Activated CD8-positive, alpha-beta memory T cell treated with anti-CD3 and anti-CD28 coated beads, Interleukin-2, amount 10 ng/mL, durations not matched to agents 7 days and 5 days (primary cell): ENCODE data around the gene COL21A1. TPM values are rescaled to one million over a fixed set of nuclear protein-coding genes. Genes with fewer than 3 reads are reported as not detected.
"Not testable (repeated sequence)": the region's sequence is repeated elsewhere in the genome, so short reads cannot be mapped to it uniquely, and the experiment has no call there.

Source experiments
- ATAC-seq: fragments of 150-1000 bp; cut with Tn5 transposase; one replicate; pipeline ENCODE4 v1.10.0; 2021; ENCODE audit warnings: moderate library complexity
- CTCF ChIA-PET: fragments of 350-600 bp; sonication (Branson Sonifier 250); formaldehyde crosslinking; loops from one replicate; lab custom pipeline; 2021; ENCODE audit warnings: antibody characterized with exemption; lab: Charles Lee
- DNase-seq: peaks from one replicate; pipeline ENCODE4 v3.0.0-alpha.2; 2020
- H3K27ac Mint-ChIP-seq: one replicate; pipeline ENCODE4 v1.8.0; 2021; ENCODE audit warnings: mild to moderate bottlenecking, mixed read lengths
- H3K27me3 Mint-ChIP-seq: one replicate; pipeline ENCODE4 v1.8.0; 2021; ENCODE audit warnings: mixed read lengths
- H3K36me3 Mint-ChIP-seq: one replicate; pipeline ENCODE4 v1.8.0; 2021; ENCODE audit warnings: mild to moderate bottlenecking, mixed read lengths
- H3K4me1 Mint-ChIP-seq: one replicate; pipeline ENCODE4 v1.8.0; 2021; ENCODE audit warnings: mixed read lengths
- H3K4me3 Mint-ChIP-seq: one replicate; pipeline ENCODE4 v1.8.0; 2021; ENCODE audit warnings: mild to moderate bottlenecking, moderate library complexity, mixed read lengths
- H3K9me3 Mint-ChIP-seq: one replicate; pipeline ENCODE4 v1.8.0; 2022; ENCODE audit warnings: low read depth, mixed read lengths
- total RNA-seq, 2 experiments: library from RNA; stranded (reverse); gene quantifications; one replicate each; pipeline ENCODE4 v1.2.3, GENCODE V29; 2021

Gene COL21A1
- total RNA-seq, 2 experiments from 2014 or later, result not detected

DNA sequence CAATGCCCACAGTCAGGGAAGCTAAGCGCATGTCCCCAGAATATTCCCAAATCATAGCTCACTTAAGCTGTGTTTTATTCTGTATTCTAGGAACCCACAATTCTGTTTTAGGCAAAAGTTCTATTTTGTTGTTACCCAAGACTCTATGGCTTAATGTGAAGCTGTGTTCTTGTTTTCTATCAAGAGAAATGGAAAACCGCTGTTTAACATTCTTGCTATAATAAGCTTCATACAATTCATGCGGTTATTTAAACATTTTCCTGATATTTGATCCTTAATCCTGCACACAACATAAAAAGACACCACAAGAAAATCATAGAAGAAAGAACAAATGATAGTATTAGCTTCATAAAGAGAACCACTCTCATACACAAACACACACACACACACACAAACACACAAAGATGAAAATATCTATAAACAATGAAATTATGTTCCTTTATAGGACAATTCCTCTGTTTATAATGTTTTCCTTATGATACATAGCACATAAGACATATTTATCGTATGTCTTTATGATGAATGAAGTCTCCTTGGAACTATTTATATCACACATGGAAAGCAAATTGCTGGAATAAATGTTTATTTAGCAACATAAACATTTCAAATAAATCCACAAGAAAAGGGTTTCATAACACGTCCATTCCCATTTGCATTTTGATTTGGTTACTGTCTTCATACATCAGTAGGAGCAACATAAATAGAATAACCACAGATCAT, 16.4 kb upstream of the COL21A1 start:
- CTCF ChIA-PET, result no interaction called here
- H3K27me3 Mint-ChIP-seq, result no peaks in the 10 kb centered on the region
- no peak overlapping the region for H3K27ac Mint-ChIP-seq
- DNase-seq (no peak), ATAC-seq (no peak)
- no peaks in the 10 kb centered on the region for H3K36me3 Mint-ChIP-seq
- peaks cover 4% of the 10 kb centered on the region for H3K9me3 Mint-ChIP-seq
- no peak overlapping the region for H3K4me3 Mint-ChIP-seq
- no peaks in the 10 kb centered on the region for H3K4me1 Mint-ChIP-seq

DNA sequence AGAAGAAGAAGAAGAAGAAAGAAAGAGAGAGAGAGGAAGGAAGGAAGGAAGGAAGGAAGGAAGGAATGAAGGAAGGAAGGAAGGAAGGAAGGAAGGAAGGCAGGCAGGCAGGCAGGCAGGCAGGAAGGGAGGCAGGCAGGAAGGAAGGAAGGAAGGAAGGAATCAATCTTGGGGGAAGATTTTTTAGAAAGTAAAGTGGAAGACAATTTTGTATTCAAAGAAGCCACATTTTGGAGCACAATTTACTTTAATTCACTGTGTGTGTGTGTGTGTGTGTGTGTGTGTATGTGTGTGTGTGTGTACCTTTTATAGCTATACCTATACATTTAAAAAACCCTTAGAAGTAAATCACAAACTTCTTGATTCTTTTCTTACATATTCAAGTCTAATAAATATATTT, 13.2 kb upstream of the COL21A1 start:
- DNase-seq, H3K4me1 Mint-ChIP-seq, H3K9me3 Mint-ChIP-seq, H3K27me3 Mint-ChIP-seq, H3K27ac Mint-ChIP-seq, H3K36me3 Mint-ChIP-seq, ATAC-seq, CTCF ChIA-PET, H3K4me3 Mint-ChIP-seq: not testable (repeated sequence)

DNA sequence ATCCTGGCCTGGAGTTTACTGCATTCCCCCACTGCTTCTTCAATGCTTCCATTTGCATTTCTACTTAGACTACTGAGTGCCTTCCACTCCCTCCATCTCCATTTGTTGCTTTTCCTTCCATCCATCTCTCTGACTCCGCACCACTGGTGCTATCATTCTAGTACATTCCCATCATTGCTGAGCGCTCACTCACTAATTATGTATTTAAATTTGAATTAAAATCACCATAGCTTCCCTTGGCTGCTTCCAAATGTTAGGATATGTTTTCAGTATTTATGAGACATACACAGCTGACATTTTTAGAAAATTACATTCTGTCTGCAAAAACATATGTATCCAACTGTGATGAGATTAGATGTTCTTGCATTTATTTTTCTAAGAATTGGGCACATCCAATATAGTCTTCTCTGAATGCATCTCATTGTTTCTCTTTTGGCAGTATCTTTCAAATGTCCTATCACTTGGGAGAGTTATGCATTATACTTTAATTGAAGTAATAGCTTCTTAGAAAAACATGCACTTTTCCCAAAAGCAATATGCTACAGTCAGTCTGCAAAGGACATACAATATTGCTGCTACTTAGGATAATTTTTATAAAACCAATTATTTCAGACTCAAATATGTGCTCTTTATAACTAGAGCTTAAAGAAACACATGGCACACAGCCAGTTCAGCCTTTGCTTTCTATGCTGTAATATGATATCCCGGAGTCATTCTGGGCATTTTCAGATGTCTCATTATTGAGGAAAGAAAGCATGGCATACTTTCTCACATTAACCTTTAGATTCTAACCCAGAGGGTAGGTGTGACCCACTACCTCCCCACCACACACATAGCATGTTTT, 12.1 kb upstream of the COL21A1 start:
- Mint-ChIP-seq H3K27ac (no peak overlapping the region), H3K9me3 (no peaks in the 10 kb centered on the region), H3K4me1 (no peaks in the 10 kb centered on the region), H3K4me3 (no peak overlapping the region), H3K27me3 (no peaks in the 10 kb centered on the region), H3K36me3 (no peaks in the 10 kb centered on the region)
- no peak for DNase-seq
- CTCF ChIA-PET, result no interaction called here
- ATAC-seq, result no peak

DNA sequence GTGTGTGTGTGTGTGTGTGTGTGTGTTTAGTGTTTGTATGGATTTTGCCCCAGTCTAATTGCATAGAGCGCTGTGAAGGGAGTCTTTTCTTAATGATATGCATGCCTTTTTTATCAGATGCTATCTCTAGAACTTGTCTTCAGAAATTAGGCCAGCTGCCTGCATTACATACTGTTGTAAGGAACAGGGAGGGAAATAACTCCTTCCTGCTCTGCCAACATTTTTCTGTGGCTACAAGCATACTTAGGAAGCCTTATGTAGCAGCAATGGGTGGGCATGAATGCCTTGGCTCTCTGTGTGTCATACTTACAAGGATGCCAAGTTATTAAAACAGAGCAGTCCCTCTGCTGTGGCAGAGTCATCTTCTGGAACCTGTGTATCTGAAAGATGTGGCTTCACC, 8.0 kb upstream of the COL21A1 start:
- no peak for ATAC-seq
- H3K9me3 Mint-ChIP-seq, result no peaks in the 10 kb centered on the region
- no peak for DNase-seq
- CTCF ChIA-PET, result no interaction called here
- no peak overlapping the region for H3K4me3 Mint-ChIP-seq
- H3K27ac Mint-ChIP-seq, result no peak overlapping the region
- no peaks in the 10 kb centered on the region for H3K36me3 Mint-ChIP-seq
- H3K27me3 Mint-ChIP-seq, result no peaks in the 10 kb centered on the region
- H3K4me1 Mint-ChIP-seq, result no peaks in the 10 kb centered on the region

DNA sequence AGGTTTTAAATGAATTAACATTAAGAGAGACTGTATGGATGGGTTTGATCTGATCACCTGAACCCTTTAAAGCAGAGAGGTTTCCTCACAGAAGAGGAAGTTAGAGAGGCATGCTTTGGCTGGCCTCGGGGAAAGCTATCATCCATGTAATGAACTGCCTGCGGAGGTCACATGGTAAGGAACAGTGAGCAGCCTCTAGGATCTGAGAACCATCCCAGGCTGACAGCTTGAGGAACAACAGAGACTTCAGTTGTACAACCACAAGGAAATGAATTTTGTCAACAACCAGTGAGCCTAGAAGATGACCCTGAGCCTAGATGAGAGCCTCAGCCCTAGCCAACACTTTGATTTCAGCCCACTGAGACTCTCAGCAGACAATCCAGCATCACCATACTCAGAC, 2.9 kb upstream of the COL21A1 start:
- DNase-seq, result no peak
- no peak overlapping the region for H3K27ac Mint-ChIP-seq
- H3K27me3 Mint-ChIP-seq, result no peaks in the 10 kb centered on the region
- no peaks in the 10 kb centered on the region for H3K36me3 Mint-ChIP-seq
- H3K4me3 Mint-ChIP-seq, result no peak overlapping the region
- no peaks in the 10 kb centered on the region for H3K4me1 Mint-ChIP-seq
- no peaks in the 10 kb centered on the region for H3K9me3 Mint-ChIP-seq
- no peak for ATAC-seq
- CTCF ChIA-PET, result no interaction called here

DNA sequence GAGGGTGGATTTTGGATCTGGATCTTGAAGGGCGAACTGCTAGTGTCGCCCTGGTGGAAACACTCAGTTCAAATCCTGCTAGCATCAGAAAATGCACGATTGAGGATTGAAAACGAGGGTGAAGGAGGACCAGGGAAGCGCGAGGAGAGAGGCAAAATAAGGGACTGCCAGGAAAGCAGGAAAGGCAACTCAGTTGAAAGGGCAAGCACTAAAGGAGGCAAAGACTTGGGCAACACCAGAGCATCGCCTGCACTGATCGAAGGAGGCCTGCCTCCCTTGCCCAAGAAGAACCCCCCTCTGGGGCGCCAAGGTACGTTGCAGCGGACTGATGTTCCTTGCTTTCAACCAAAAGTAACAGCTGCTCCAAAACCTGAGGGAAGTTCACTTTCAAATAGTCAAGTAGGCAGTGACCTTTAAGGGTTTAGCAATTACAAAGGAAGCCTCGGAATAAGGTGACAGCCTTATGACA, 308 bp upstream of the COL21A1 start:
- Mint-ChIP-seq H3K36me3 (no peaks in the 10 kb centered on the region), H3K27ac (no peak overlapping the region), H3K27me3 (no peaks in the 10 kb centered on the region)

DNA sequence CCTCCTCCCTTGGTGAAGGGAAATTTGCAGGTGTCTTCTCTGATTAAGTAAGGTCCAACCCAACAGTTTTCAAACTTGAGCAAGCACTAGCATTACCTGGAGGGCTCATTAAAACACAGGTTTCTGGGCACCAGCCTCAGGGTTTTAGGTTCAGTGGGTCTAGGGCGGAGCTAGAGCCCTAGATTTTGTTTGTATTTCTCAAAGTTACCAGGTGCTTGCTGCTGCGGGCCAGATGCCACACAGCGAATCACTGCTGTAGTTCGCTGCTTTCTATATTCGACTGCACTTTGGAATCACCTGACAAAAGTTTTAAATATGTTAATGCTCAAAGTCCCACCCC, 869 bp downstream of the COL21A1 start:
- no peak for ATAC-seq
- H3K9me3 Mint-ChIP-seq, result no peaks in the 10 kb centered on the region
- H3K27me3 Mint-ChIP-seq, result no peaks in the 10 kb centered on the region
- no peaks in the 10 kb centered on the region for H3K36me3 Mint-ChIP-seq
- no peak overlapping the region for H3K4me3 Mint-ChIP-seq
- no peak for DNase-seq
- no peaks in the 10 kb centered on the region for H3K4me1 Mint-ChIP-seq
- no peak overlapping the region for H3K27ac Mint-ChIP-seq
- CTCF ChIA-PET, result no interaction called here

More for the DNA sequence above, 308 bp upstream of the COL21A1 start:
- CTCF ChIA-PET, result no interaction called here
- Mint-ChIP-seq H3K4me1 (no peaks in the 10 kb centered on the region), H3K9me3 (no peaks in the 10 kb centered on the region), H3K4me3 (no peak overlapping the region)
- ATAC-seq (no peak), DNase-seq (no peak)

DNA sequence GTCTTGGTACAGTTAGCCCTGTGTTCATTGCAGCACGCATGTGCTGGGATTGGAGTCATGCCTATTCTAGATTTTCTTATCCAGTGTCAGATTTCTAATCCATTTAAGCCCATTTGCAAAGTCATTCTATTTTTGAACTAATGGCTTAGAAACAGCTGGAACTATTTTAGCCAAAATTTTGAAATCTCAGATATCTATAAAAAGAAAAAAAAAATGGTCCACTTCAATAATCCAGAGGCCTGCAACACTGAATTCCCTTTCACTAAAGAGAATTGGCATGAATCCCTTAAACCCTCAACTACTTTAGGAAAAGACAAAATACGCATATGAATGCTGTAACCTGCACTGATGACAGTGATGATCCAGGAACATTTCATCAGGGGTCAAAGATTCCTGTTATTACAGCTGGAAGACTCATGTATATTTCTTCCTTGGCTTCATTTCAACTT, 1.5 kb downstream of the COL21A1 start:
- Mint-ChIP-seq H3K9me3 (no peaks in the 10 kb centered on the region), H3K4me3 (no peak overlapping the region), H3K4me1 (no peaks in the 10 kb centered on the region), H3K27me3 (no peaks in the 10 kb centered on the region), H3K27ac (no peak overlapping the region), H3K36me3 (no peaks in the 10 kb centered on the region)
- CTCF ChIA-PET, result no interaction called here
- DNase-seq (no peak), ATAC-seq (no peak)

DNA sequence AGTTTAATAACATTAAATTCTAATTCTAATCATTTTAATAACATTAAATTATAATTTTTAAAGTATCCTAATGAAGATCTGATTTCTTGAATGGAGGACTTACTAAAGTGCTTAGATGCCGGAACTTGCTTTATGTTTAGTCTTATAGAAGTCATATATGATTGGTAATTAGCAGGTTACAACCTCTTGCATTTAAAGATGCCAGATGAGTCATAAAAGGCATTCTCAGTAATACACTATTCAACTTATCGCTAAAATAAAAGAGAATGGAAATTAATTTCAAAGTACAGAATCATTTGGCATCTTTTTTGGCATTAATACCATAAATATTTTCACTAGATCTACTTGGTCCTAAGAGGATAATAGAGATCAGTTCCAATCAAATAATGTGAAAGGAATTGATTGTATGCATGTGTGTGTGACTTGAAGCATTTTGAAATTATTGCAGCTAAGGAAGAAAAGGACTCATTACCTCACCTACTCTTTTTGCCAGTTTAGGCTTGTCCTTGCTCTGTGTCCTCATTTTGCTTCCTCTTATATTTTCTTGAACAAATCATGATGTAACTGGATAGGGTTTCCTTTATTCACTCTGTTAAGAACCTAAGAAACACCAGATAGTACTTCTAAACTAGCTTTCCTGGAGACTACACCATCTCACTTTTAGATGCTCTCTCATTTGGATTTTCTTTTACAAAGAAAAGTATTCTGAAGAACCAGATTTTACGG, 2.7 kb downstream of the COL21A1 start:
- H3K9me3 Mint-ChIP-seq, result no peaks in the 10 kb centered on the region
- H3K36me3 Mint-ChIP-seq, result no peaks in the 10 kb centered on the region
- no peaks in the 10 kb centered on the region for H3K4me1 Mint-ChIP-seq
- H3K27ac Mint-ChIP-seq, result no peak overlapping the region
- CTCF ChIA-PET, result no interaction called here
- H3K4me3 Mint-ChIP-seq, result no peak overlapping the region
- H3K27me3 Mint-ChIP-seq, result no peaks in the 10 kb centered on the region
- ATAC-seq, result no peak
- DNase-seq, result no peak

DNA sequence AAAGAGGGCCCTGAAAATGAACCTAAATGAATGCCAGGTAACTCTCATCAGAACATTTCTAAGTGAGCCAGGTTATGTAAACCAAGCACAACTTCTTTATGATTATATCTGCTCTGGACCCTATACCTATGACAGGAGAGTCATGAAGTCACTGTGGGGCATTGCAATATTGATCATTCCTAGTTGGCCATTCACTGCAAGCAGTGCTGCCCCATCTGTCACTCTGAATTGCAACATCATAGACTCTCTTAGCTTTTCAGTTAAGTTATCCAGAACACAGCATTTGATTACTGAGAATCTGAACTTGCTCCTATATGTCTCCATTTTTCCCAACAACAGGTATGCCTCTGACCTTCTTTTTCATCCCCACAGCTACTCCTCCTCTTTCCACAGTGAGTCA, 3.3 kb downstream of the COL21A1 start:
- Mint-ChIP-seq H3K27me3 (no peaks in the 10 kb centered on the region), H3K27ac (no peak overlapping the region), H3K9me3 (no peaks in the 10 kb centered on the region), H3K4me3 (no peak overlapping the region), H3K36me3 (no peaks in the 10 kb centered on the region), H3K4me1 (no peaks in the 10 kb centered on the region)
- CTCF ChIA-PET, result no interaction called here
- DNase-seq (no peak), ATAC-seq (no peak)

DNA sequence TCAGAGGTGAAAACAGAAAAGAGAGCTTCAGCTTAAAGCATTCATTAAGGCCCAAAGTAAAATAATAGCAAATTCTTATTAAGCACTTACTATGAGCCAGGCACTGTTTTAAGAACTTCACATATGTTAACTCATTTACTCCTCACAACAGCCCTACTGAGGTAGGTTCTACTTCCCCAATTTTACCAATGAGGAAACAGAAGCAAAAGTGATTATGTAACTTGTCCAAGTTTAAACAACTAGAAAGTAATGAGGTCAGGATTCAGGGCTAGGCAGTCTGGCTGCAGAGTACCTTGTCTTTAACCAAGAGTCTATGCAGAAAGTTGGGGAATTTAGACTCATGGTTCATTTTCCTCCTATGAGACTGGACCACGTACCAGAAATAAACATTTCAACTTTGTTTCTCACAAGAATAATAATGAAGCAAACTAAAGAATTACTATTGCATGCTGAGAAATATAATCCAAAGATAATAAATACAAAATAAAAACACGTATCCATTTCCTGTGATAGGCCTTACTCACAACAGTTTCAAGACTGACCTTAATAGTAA, 3.8 kb downstream of the COL21A1 start:
- H3K27ac Mint-ChIP-seq, result no peak overlapping the region
- no peak overlapping the region for H3K4me3 Mint-ChIP-seq
- H3K27me3 Mint-ChIP-seq, result no peaks in the 10 kb centered on the region
- CTCF ChIA-PET, result no interaction called here
- ATAC-seq (no peak), DNase-seq (no peak)
- no peaks in the 10 kb centered on the region for H3K9me3 Mint-ChIP-seq
- H3K4me1 Mint-ChIP-seq, result no peaks in the 10 kb centered on the region
- no peaks in the 10 kb centered on the region for H3K36me3 Mint-ChIP-seq

DNA sequence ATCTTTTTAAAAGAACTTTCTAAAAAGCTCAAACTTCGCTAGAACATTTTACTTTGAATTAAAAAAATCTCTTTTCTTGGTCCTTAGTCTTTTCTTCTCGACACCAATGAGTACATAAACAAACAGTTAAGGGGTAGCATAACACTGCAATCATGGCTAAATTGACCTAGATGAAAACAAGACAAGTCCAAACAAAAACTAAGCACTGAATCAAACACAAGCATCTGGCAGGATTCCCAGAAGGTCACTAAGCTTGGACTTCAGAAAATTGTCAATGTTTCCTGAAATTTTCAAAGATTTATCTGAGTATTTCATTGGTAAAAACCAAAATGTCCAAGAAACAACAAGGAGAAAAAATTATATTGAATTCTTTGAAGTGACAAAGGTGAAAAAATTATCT, 5.0 kb downstream of the COL21A1 start:
- Mint-ChIP-seq H3K27ac (no peak overlapping the region), H3K4me1 (no peaks in the 10 kb centered on the region), H3K27me3 (no peaks in the 10 kb centered on the region), H3K4me3 (no peak overlapping the region), H3K9me3 (peaks cover 3% of the 10 kb centered on the region), H3K36me3 (no peaks in the 10 kb centered on the region)
- DNase-seq (no peak), ATAC-seq (no peak)
- CTCF ChIA-PET, result no interaction called here

DNA sequence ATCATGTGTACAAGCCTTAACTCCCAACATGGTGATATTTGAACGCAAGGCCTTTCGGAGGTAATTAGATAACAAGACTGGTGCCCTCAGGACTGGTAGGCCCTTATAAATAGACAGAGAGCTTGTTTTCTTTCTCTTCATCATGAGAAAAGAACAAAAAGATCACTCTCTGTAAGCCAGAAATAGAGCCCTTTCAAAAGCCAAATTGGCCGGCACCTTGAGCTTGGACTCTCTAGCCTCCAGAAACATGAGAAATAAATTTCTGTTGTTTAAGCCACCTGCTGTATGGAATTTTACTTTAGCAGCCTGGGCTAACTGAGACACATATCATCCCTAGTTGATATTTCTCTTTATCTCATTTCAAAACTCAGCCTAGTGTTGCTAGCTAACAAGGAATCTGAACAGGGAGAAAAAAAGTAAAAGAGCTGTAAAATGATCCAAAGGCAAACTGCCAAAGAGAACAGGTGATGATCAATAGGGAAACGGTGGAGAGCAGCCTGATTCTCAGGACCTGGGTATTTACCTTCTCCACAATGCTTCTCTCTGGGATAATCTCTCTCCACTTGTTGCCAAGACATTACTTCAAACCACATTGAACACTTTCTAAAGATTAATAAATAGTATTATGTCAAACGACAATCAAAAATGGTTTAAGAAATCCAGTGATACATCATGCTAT, 6.1 kb downstream of the COL21A1 start:
- Mint-ChIP-seq H3K9me3 (peaks cover 3% of the 10 kb centered on the region), H3K36me3 (no peaks in the 10 kb centered on the region), H3K4me3 (no peak overlapping the region), H3K4me1 (no peaks in the 10 kb centered on the region), H3K27ac (no peak overlapping the region), H3K27me3 (no peaks in the 10 kb centered on the region)
- CTCF ChIA-PET, result no interaction called here
- DNase-seq, result no peak
- ATAC-seq, result no peak
